ENCODE measurements around the gene ZNF141.

DNA sequence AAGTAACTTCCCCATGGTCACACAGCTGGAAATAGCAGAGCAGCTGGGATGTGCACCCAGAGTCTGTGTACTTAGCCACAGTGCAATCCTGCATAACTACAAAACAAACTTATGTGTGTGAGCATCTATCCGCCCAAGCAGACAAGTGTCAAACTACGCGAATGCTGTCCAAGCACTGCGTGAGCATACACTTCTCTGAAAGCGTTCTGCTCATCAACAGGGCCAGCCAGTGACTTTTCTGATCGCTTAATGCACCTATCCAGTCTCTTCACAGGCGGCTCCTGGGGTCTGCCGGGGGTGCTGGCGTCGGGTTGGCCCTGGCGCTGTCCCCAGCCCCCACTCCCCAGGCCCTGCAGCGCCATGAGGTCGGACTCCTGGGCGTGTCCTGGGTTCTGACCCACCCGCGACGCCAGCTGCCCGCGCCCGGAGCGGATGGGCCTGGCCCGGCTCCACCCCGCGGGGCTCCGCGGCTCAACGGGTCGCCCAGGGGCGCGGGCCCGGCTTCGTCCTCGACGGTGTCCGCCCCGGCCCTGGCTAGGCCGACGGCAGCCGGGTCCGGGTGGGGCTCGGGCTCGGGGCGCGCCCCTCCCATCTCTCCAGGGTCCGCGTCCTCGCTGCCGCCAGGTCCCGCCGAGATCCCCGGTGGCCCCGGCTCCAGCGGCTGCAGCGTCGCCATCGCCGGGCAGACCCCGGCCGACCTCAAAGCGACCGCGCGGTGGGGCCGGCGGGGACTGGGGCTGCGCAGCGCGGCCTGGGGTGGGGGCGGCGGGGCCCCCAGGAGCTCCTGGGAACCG lies 1.3 kb upstream of the ZNF141 start:
- TF ChIP-seq POLR2AphosphoS5 (IDR thresholded peaks at IDR 0.05; ENCODE audit: low read depth, low read length) (no peak), POLR2A (IDR thresholded peaks at IDR 0.05; ENCODE audit: low read depth, low read length) (no peak), TAF1 (IDR thresholded peaks at IDR 0.05; ENCODE audit: low read depth, low read length) (no peak), PAX5 (IDR thresholded peaks at IDR 0.05; ENCODE audit: insufficient read depth, low read length, severe bottlenecking) (no peak), SPI1 (IDR thresholded peaks at IDR 0.05; ENCODE audit: low read depth, low read length) (no peak)
